Measurements from ENCODE around the gene TMEM170A. TPM values are rescaled to one million over a fixed set of nuclear protein-coding genes. Genes with fewer than 3 reads are reported as not detected.
A peak's percentile ranks its signal among the peaks of the same experiment; 100 is the strongest.

The TMEM170A gene
- total RNA-seq, 4 donors from 2014 or later = 7.9 to 9.8 (median 8.6) TPM

DNA sequence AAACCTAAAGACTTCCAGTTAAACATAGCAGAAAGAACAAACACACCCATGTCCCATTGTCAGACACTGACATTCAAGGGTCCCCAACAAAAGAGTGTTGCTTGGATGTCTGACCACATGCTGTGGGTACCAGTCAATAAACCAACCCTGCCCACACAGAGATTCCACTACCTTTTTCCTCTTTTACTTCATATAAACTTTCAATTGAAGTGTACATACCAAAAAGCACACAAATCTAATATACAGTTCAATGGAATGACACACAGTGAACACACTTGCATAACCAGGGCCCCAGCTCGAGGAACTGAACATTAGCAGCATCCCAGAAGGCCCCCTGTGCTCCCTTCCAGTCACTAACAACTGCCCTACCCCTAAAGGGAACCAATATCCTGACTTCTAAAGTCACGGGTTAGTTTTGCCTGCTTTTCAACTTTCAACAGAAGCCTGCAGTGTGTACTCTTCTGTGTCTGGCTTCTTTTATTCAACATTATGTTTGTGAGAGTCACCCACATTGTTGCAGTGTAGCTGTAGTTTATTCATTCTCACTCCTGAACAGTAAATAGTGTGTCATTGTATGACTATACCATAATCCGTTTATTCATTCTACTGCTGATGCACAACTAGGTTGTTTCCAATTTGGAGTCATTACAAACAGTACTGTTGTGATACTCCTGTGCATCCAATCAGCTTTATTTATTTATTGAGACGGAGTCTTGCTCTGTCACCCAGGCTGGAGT lies 49.2 kb downstream of the TMEM170A start:
- TF ChIP-seq, protein P1, sequence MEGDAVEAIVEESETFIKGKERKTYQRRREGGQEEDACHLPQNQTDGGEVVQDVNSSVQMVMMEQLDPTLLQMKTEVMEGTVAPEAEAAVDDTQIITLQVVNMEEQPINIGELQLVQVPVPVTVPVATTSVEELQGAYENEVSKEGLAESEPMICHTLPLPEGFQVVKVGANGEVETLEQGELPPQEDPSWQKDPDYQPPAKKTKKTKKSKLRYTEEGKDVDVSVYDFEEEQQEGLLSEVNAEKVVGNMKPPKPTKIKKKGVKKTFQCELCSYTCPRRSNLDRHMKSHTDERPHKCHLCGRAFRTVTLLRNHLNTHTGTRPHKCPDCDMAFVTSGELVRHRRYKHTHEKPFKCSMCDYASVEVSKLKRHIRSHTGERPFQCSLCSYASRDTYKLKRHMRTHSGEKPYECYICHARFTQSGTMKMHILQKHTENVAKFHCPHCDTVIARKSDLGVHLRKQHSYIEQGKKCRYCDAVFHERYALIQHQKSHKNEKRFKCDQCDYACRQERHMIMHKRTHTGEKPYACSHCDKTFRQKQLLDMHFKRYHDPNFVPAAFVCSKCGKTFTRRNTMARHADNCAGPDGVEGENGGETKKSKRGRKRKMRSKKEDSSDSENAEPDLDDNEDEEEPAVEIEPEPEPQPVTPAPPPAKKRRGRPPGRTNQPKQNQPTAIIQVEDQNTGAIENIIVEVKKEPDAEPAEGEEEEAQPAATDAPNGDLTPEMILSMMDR (IDR thresholded peaks at IDR 0.05 in 4 of 5, conservative IDR thresholded peaks at IDR 0.05 in 1 of 5) = no peak
- no peak for TF ChIP-seq POLR2A (IDR thresholded peaks at IDR 0.05)
- peaks cover 13 to 17% of the 10 kb centered on the region in 2 donors for H3K4me1 ChIP-seq

GRCh38 chr16:75413951-75414350 lies 50.5 kb downstream of the TMEM170A start:
- ATAC-seq (no peak), DNase-seq (no peak)
- peaks cover 0 to 23% of the 10 kb centered on the region in 2 donors for H3K36me3 ChIP-seq
- peaks cover 5 to 8% of the 10 kb centered on the region in 2 donors for H3K4me1 ChIP-seq
- H3K4me3 ChIP-seq = no peak overlapping the region
- no peaks in the 10 kb centered on the region for H3K27me3 ChIP-seq
- TF ChIP-seq, protein P1 (IDR thresholded peaks at IDR 0.05 in 4 of 5, conservative IDR thresholded peaks at IDR 0.05 in 1 of 5) = no peak
- TF ChIP-seq POLR2A (IDR thresholded peaks at IDR 0.05) = no peak
- in situ Hi-C loops (cut with MboI; ENCODE audit: low sequenced_read_pairs in 4 of 4) (loop anchor here in 1 of 4 donors (25.0 kb wide), 1 partner anchor 427 kb away; the partner anchor contains the start of genes WDR59 and ZNRF1), intact Hi-C loops (cut with DNase I; ENCODE audit: low total_unique reads) (no loop called here)
- H3K27ac ChIP-seq = no peak overlapping the region
- H3K9me3 ChIP-seq = no peaks in the 10 kb centered on the region

More for the DNA sequence above, 49.2 kb downstream of the TMEM170A start:
- Histone ChIP-seq H3K9me3 (no peaks in the 10 kb centered on the region), H3K27ac (no peak overlapping the region), H3K27me3 (no peaks in the 10 kb centered on the region), H3K4me3 (no peak overlapping the region), H3K36me3 (peaks cover 0 to 16% of the 10 kb centered on the region in 2 donors)
- intact Hi-C loops (cut with DNase I; ENCODE audit: low total_unique reads) = no loop called here
- in situ Hi-C loops (cut with MboI; ENCODE audit: low sequenced_read_pairs in 4 of 4) = loop anchor here in 1 of 4 donors (25.0 kb wide), 1 partner anchor 428 kb away; the partner anchor contains the start of genes WDR59 and ZNRF1
- no peak for ATAC-seq
- no peak for DNase-seq

DNA sequence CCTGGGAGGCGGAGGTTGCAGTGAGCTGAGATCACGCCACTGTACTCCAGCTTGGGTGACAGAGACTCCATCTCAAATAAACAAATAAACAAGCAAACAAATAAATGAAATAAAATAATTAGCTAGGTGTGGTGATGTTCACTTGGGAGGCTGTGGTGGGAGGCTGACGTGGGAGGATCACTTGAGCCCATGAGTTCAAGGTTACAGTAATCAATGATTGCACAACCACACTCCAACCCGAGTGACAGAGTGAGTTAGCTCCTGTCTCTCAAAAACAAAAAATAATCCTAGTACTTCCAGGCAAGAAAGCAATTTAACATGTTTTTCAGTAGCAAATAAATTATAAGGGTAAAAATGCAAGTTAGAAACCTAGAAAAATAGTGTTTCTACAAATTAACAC lies 57.5 kb downstream of the TMEM170A start:
- Histone ChIP-seq H3K9me3 (no peaks in the 10 kb centered on the region), H3K27me3 (no peaks in the 10 kb centered on the region), H3K27ac (no peak overlapping the region), H3K36me3 (peaks cover 0 to 29% of the 10 kb centered on the region in 2 donors), H3K4me1 (peaks cover 8 to 9% of the 10 kb centered on the region in 2 donors), H3K4me3 (no peak overlapping the region)
- ATAC-seq (no peak), DNase-seq (no peak)
- intact Hi-C loops (cut with DNase I; ENCODE audit: low total_unique reads) (no loop called here), in situ Hi-C loops (cut with MboI; ENCODE audit: low sequenced_read_pairs in 4 of 4) (loop anchor here in 2 of 4 donors (10.0 to 25.0 kb wide), 2 partner anchors 212 to 420 kb away; partner anchors contain the start of genes WDR59 (in 1 of the 2) and ZNRF1 (in 1 of the 2))
- TF ChIP-seq, protein P1 (IDR thresholded peaks at IDR 0.05 in 4 of 5, conservative IDR thresholded peaks at IDR 0.05 in 1 of 5) = no peak
- no peak for TF ChIP-seq POLR2A (IDR thresholded peaks at IDR 0.05)

- Histone ChIP-seq H3K27me3 (no peaks in the 10 kb centered on the region), H3K36me3 (peaks cover 0 to 9% of the 10 kb centered on the region in 2 donors), H3K9me3 (no peaks in the 10 kb centered on the region), H3K4me1 (peaks cover 14 to 16% of the 10 kb centered on the region in 2 donors), H3K4me3 (no peak overlapping the region), H3K27ac (peak overlapping the region in 2 of 4 donors; percentile 52 to 58)
- in situ Hi-C loops (cut with MboI; ENCODE audit: low sequenced_read_pairs in 4 of 4) (loop anchor here in 2 of 4 donors (10.0 to 25.0 kb wide), 2 partner anchors 208 to 416 kb away; partner anchors contain the start of genes WDR59 (in 1 of the 2) and ZNRF1 (in 1 of the 2)), intact Hi-C loops (cut with DNase I; ENCODE audit: low total_unique reads) (loop anchor here (1.0 kb wide), 2 partner anchors 39 to 204 kb away; no protein-coding TSS in a partner anchor)
- no peak for DNase-seq
- TF ChIP-seq POLR2A (IDR thresholded peaks at IDR 0.05) = no peak
- TF ChIP-seq, protein P1 (IDR thresholded peaks at IDR 0.05 in 4 of 5, conservative IDR thresholded peaks at IDR 0.05 in 1 of 5) = peak; percentile 39 to 70 (median 50)
- peak in 1 of 2 donors; percentile 45 for ATAC-seq
Observed at GRCh38 chr16:75402821-75403475, 61.5 kb downstream of the TMEM170A start.

Measured in gastrocnemius medialis (tissue), 4 donors.